ENCODE data around the gene ITGA8.

- TF ChIP-seq CHD1 (IDR thresholded peaks at IDR 0.05; ENCODE audit: low read depth, low read length) (no peak), CEBPB (IDR thresholded peaks at IDR 0.05; ENCODE audit: low read depth, low read length) (no peak), POLR2A (IDR thresholded peaks at IDR 0.05; ENCODE audit: low read depth, low read length) (no peak), RFX5 (IDR thresholded peaks at IDR 0.05; ENCODE audit: low read depth, low read length) (no peak), NFE2L2 (IDR thresholded peaks at IDR 0.05; ENCODE audit: low read depth, low read length) (no peak), RAD21 (IDR thresholded peaks at IDR 0.05; ENCODE audit: low read length) (no peak), MAFK (IDR thresholded peaks at IDR 0.05; ENCODE audit: low read depth, low read length) (no peak), FOS (IDR thresholded peaks at IDR 0.05; ENCODE audit: low read depth, low read length) (no peak), MAZ (IDR thresholded peaks at IDR 0.05; ENCODE audit: borderline replicate concordance, low read depth, low read length) (no peak)
- TF ChIP-seq, protein P1, sequence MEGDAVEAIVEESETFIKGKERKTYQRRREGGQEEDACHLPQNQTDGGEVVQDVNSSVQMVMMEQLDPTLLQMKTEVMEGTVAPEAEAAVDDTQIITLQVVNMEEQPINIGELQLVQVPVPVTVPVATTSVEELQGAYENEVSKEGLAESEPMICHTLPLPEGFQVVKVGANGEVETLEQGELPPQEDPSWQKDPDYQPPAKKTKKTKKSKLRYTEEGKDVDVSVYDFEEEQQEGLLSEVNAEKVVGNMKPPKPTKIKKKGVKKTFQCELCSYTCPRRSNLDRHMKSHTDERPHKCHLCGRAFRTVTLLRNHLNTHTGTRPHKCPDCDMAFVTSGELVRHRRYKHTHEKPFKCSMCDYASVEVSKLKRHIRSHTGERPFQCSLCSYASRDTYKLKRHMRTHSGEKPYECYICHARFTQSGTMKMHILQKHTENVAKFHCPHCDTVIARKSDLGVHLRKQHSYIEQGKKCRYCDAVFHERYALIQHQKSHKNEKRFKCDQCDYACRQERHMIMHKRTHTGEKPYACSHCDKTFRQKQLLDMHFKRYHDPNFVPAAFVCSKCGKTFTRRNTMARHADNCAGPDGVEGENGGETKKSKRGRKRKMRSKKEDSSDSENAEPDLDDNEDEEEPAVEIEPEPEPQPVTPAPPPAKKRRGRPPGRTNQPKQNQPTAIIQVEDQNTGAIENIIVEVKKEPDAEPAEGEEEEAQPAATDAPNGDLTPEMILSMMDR (conservative IDR thresholded peaks at IDR 0.05; ENCODE audit: low read depth, low read length) = no peak
- TF ChIP-seq, protein P2, sequence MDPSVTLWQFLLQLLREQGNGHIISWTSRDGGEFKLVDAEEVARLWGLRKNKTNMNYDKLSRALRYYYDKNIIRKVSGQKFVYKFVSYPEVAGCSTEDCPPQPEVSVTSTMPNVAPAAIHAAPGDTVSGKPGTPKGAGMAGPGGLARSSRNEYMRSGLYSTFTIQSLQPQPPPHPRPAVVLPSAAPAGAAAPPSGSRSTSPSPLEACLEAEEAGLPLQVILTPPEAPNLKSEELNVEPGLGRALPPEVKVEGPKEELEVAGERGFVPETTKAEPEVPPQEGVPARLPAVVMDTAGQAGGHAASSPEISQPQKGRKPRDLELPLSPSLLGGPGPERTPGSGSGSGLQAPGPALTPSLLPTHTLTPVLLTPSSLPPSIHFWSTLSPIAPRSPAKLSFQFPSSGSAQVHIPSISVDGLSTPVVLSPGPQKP (IDR thresholded peaks at IDR 0.05; ENCODE audit: borderline replicate concordance, low read depth, low read length) = no peak
Measured at GRCh38 chr10:15483215-15484075, 236.3 kb downstream of the ITGA8 start.
